Endometrial microvascular endothelial cells (primary cell): ENCODE data around the gene OTOP3. TPM values are rescaled to one million over a fixed set of nuclear protein-coding genes. Genes with fewer than 3 reads are reported as not detected.
"Not testable (repeated sequence)": the region's sequence is repeated elsewhere in the genome, so short reads cannot be mapped to it uniquely, and the experiment has no call there.

Experiments
- in situ Hi-C: cut with HindIII; loops from 2 replicates; pipeline ENCODE4 v1.10.0; 2017; ENCODE audit warnings: low sequenced_read_pairs, low pct_unique_long_range_greater_than_20kb; ENCODE audit errors: inconsistent ontology term
- total RNA-seq: library from RNA; depleted of rRNA; stranded (reverse); fragments of >200 nt; gene quantifications from one replicate; pipeline ENCODE4 v1.2.3, GENCODE V29; 2015; ENCODE audit errors: inconsistent ontology term

The OTOP3 gene
- total RNA-seq, 1 donor from 2014 or later: not detected

DNA sequence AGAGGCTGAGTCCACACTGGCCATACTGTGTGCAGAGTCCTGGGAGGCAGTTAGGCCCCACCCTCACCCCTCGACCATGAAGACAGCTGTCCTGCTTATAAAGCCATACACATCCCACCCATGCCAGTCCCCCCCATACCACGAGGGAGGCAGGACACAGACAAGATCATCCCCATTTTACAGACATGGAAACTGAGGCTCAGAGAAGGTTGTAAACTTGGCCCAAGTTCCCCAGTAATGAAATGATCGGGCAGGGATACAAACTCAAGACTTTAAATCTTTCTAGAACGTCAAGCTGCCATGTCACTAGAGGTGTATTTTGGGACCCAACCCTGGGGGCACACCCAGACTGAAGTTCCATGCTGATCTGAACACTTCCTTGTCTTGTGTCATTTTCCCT lies 20.4 kb downstream of the OTOP3 start:
- in situ Hi-C loops: no loop called here

DNA sequence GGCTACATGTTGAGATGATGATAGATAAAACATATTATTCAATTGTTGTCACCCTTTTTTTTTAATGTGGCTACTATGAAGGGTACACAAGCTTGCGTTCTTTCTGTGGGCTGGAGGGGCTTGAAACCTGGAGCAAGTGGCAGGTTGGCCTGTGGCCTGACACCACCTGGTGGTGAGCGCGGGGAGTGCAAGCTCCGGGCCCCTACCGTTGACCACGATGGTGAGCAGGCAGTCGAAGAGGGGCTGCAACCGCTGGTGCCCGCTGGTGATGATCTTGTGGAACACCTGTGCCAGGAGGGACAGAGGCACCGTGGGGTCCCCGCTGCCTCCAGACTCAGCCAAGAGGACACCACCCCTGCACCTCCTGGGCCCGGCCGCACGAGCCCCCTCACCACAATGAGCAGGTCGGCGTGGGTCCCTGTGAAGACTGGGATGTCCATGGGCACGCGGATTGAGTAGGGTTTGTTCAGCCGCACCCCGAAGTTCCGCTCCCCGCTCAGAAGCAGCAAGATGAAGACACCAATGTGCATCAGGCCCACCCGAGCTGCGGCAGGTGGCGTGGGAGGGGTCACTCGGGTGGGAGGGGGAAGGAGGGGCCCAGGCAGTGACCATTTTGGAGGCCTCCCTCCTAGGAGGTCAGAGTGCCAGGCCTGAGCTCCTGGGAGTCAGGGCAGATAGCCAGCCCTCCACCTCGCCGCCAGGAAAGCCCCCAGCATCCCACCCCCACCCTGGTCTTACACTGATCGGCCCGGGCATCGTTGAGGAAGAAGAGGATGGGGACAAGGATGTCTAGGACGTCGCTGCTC lies 22.4 kb downstream of the OTOP3 start:
- in situ Hi-C loops: no loop called here

DNA sequence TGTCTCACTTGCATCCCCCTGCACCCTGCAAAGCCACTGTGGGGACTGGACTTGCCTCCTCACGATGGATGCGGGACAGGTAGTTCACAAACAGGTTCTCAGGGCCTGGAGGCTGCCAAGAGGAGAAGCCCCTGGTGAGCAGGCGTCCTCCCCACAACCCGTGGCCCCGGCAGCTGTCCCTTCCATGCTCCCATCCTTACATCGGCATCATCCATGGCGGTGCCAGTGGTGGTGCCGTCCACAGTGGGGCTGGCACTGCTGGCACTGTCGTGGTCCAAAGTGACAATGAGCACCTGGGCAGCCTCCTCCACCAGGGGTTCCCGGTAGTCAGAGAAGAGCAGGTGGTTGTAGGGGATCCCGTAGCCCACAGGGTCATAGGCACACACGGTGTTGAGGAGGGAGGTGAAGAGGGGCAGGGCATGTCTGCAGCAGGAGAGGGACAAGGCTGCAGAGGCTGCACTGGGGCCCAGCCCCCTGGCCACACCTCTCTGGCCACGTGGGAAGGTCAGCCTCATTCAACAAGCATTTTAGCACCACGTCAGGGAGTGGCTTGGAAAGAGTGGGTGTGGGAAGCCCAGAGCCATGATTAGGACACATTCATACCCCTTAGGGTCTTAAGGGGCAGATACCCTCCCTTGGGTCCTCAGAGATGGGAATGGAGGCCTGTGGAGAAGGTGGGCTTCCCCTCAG lies 24.3 kb downstream of the OTOP3 start:
- in situ Hi-C loops: no loop called here

DNA sequence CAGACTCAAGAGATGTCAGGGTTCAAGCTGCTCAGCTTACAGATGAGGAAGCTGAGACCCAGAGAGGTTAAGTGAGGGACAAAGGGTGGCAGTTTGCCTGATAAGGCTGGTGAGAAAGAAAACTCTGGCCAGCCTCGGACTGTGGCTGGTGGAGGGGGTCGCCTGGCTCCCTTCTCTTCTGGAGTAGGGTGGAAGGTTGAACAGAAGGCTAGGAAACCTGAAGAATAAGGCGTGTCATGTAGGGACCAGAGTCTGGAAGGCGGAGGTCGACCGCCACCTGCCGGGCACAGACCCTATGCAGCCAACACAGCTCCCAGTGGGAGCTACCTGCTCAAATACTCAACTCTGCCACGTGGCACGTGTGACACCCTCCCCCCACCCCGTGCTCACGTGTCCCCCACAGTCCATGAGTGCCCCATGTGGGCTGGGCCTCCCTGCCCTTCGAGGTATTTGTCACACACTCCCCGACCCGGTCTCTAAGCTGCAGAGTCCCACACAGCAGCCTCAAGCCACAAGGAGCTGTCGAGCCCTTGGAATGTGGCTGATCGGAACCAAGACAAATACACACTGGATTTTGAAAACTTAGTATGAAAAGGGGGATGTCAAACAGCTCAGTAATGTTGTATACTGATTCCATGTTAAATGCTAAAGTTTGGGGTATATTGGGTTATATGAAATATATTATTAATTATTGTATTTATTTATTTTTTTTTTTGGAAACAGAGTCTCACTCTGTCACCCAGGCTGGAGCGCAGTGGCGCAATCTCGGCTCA lies 25.1 kb downstream of the OTOP3 start:
- in situ Hi-C loops: no loop called here

DNA sequence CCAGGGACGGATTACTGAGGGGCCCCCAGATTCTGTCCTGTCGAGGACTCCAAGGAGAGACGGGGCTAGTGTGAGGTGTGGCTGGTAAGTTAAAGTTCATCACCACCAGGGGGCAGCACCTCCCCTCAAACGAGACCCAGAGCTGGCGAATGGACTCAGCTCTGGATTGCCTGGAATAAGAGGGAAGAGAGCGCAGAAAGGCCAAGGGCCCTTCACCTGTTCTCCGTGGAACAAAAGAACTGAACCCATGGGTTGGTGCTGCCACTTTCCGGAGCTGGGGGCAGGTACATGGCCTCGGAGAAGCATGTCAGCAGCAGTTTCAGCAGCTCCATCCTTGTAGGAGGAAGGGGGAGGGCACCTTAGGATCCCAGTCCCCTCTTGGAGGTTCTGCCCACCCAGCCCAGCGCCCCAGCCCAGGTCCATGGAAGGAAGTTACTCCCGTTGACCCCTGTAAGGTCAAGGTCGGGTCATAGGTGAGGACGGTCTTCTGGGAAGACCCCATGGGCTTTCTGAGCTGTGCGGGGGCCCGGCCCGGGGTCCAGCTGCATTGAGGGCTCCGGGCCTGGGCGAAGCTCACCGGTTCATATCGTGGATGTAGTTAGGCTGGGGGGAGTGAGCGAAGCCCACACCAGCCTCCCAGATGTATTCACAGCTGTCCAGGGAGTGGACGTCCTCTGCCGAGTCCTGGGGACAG lies 26.1 kb downstream of the OTOP3 start:
- in situ Hi-C loops: no loop called here

DNA sequence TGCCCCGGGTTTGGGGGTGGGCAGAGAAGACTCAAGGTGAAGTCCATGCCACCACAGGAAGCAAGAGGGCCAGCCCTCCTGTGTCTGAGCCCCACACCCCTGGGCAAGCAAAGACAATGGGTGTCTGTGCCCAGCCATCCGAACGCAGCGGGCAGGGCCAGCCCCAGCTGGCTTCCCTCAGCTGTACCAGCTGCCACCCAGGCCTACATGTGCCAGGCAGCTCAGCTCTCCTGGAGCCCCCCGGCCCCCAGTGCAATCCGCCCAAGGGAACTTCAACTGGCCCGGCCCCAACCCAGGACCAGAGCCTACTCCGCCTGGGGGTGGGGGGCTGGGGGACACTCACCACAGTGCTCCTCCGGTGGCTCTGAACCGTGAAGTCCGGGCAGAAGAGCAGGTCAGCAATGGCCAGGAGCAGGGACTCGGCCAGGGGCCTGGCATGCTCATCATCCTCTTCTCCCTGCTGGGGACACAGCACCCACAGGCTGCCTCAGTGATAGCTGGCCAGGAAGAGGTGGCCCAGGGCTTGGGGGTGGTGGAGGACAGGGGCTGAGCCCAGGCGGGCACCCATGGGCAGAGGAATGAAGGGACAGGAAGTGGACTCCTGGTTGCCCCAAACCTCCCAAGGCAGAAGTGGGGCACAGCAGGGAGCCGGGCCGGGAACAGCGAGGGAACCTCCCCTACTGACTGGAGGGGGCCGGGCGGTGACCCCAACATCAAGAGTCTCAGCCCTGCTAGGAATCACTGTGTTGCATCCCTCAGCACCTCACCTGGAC lies 27.1 kb downstream of the OTOP3 start:
- in situ Hi-C loops: no loop called here

DNA sequence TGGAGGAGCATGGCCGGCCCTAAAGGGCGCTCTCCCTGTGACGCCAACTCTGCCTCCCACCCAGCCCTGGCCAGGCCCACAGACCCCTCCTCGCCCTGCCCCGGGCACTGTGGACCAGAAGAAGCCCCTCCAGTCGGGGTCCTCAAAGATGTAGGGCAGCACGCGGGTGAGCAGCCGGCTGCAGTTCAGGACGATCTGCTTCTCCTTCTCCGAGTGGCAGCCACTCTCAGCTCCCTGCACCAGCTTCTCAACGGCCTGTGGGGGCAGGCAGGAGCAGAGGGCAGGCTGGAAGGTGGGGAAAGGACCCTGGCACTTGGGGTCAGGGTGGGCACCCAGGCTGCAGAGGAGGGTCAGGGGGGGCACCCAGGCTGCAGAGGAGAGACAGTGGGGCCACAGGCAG lies 28.0 kb downstream of the OTOP3 start:
- in situ Hi-C loops: no loop called here

DNA sequence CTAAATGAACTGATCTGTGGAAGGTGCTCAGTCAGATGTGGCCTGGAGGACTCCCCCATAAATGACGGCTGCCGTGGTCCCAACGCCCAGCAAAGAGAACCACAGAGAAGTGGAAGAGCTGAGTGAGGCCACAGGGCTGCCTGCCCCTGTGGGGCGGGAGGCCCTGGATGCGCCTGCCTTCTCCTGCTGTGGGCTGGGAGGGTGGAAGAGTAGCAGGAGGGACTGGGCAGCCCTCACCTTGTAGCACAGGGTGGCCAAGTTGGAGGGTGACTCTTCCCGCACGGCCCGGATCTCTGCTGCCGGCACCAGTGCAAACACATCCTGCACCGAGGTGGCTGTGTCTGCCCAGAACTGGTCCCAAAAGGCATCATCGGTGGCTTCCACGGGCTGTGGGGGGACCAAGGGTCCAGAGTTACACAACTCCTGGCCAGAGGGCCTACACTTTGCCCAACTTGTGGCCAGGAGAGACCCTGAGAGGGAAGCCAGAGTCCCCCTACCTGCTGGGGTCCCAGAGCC lies 28.6 kb downstream of the OTOP3 start:
- in situ Hi-C loops: no loop called here

DNA sequence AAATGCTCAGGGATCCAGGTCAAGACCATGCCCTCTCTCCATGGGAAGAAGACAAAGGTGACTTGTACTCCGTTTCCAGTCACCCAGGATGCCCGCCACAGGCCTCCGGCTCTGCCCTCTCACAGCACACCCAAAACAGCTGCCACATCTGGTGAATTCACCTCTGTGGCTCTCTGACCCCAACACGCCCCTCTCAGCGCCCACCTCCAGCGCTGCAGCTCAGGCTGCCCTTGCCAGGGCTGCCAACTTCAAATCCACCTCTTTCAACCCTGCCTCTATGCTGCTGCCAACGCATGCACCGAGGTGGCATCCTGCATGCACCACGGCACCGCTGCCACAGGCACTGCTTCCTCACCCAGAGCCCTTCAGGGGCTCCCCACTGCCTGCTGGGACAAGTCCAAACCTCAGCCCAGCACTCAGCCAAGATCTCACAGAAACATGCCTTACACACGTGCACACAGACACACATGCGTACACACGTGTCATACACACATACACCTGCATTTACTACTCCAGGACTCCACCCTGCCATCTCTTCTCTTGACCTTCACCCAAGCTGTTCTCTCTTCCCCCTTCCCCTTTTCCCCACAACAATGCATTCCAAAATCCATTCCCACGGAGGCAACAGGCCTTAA lies 29.4 kb downstream of the OTOP3 start:
- in situ Hi-C loops: no loop called here

DNA sequence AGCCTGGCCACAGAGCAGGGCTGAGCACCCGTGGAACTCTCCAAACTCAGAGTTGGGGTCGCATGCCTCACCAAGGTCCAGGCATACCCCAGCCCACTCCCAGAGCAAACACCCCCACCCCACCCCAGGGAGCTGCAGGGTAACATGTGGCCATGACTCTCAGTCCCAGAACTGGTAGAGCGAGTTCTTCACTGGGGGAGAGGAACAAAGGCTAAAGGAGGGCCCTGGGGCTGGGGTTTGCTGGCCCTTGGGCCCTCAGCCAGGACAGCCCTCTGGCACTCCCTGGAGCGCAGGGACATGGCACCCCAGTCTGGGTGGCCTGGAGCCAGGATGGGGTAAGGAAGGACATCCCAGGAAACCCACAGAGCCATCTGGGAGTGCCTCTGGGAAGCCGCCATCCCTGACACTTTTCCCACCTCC lies 32.7 kb downstream of the OTOP3 start:
- in situ Hi-C loops: no loop called here

DNA sequence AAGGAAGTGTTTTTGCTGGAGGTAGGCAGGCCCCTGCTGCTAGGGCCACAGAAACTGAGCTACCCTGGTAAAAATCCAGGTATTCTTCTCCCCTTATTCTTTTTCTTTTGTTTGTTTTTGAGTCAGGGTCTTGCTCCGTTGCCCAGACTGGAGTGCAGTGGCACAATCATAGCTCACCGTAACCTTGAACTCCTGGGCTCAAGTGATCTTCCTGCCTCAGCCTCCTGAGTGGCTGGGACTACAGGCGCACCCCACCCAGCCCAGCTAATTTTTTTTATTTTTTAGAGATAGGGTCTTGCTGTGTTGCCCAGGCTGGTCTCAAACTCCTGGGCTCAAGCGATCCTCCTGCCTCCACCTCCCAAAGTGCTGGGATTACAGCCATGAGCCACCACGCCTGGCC lies 33.8 kb downstream of the OTOP3 start:
- in situ Hi-C loops: not testable (repeated sequence)

DNA sequence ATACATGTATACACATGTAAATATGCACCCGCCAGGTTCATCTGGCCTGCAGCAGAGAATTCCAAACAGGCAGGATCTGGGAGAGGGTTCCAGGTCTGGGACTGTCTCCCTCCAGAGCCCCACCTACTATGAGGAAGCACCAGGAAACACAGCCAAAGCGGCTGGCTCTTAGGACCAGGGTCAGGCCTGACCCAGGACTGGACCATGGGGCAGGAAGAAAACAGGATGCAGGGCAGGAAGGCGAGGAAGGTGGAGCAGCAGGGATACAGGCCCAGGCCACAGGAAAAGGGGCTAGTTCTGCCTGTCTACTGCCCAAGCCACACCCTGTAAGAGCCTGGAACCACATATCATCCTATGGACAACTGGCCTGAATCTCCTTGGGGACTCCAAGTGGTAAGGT lies 34.7 kb downstream of the OTOP3 start:
- in situ Hi-C loops: no loop called here

DNA sequence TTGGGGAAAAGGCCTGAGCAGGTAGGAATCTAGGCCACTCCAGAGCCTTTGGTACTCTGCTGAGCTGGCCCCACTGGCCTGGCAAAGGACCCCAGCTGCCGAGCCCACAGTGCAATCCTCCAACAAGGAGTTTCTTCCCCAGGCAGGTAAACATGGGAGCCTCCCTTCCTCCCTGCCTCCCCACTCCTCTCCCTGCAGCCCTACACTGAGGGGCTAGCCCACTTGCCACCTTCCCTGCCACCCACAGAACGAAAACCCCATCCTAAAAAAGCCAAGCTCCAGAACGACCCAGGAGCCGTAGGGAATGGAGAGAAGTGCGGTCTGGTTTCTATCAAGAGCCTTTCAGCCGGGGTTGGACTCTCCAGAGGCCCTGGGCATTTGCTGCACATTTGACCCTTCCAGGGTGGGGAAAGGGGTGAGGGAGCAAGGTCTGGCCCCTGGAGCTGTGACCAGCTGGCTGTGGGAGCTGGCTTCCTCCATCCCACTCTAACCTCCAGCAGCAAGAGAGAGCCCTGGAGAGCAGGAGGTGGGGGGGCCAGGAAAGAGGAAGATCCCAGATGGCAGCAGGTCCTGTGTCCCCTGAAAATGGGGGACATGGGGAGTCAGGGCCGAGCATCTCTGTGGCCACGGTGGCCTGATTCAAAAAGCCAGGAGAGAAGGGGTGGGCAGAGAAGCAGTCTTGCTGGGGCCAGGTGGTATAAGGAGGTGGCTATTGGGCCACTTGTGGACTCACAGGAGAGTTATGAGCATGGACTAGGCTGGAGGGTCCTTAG lies 35.6 kb downstream of the OTOP3 start:
- in situ Hi-C loops: no loop called here

DNA sequence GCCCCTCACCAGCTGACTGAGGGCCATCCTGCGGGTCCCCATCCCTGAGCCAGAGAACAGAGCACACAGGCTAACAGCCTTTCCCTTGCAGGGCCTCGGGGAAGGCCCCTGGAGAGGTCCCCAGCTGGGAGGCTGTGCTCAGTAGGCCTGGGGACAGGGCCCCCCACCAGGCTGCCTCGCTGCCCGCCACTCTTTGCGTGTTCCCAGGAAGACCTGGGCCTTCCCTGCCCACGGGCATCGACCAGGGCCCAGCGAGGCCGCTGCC lies 36.1 kb downstream of the OTOP3 start:
- in situ Hi-C loops: no loop called here

DNA sequence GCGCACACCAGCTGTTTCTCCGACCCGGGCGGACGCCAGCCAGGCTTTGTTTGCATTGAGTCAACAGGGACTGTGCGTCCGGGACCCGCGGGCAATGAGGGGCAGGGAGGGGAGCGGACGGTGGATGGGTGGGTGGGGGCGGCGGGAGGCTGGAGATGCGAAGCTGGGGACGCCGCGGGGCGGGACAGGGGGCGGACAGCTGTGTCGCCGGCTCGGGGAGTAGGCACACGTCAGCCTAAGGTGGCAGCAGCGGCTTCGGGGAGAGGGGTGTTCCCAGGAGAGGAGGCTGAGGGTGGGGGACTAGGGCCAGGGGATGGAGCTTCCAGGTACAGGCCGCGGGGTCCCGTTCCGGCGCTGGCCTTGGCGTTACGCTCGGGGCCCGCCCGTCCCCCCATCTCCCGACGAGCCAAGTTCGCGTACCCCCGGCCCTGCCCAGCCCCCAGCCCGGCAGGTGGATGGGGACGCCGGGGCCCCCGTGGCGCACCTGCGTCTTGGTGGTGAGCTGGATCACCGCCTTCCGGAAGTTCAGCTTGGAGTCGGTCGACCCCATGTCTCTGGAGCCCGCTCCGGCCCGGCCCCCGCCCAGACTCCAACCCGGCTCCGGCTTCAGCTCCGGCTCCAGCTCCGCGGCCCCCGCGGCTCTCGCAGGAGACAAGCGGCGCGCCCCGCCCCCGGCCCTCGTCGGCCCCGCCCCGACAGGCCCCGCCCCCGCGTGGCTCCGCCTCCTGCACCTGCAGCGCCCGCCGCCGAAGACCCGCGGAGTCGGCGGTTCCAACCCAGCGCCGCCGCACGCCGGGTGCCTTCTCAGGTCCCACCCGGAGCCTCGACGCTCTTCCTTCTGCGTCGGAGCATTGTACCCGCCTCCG lies 36.6 kb downstream of the OTOP3 start, which contains the start of gene HID1:
TSS of gene HID1 (minus strand) at position 653 of the 866 bp plus-strand sequence. CDS start at position 550, 103 bp downstream.
- in situ Hi-C loops: no loop called here

DNA sequence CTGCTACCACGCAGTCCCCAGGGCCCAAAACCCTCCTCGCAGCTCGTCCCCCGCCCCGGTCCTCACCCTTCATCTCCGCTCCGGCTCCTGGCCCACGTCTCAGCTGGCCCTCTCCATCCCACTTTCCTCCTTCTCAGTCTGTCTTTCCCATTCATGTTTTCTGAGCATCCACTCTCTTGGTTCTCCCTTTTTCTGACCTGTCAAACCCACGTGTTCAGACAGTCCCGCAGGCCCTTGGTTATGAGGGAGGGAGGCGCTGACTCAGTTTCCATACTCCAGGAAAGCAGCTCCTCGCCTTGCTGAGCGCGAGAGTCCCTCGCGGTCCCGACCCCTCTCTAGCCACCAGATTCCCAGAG lies 37.3 kb downstream of the OTOP3 start:
- in situ Hi-C loops: no loop called here

DNA sequence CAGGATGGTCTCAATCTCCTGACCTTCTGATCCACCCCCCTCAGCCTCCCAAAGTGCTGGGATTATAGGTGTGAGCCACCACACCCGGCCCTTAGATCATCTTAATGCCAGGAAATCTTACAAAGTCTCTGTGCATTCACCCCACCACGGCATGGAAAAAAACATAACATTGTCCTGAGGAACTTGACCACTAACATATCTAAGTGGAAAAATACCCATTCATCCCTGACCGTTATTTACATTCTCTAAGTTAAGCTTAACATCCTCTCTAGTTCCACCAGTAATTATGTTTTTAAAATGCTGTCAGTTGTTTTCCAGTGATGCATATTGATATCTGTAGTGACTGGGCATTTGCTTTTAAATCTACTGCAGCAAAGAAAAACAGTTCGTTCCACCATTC lies 40.2 kb downstream of the OTOP3 start:
- in situ Hi-C loops: no loop called here
